Activated CD8-positive, alpha-beta memory T cell treated with anti-CD3 and anti-CD28 coated beads, Interleukin-2, amount 50 U/mL, for 48 hours (primary cell): ENCODE data around the gene AGBL2.
"Not testable (repeated sequence)": the region's sequence is repeated elsewhere in the genome, so short reads cannot be mapped to it uniquely, and the experiment has no call there.

Source experiments
- DNase-seq: peaks from one replicate; pipeline ENCODE4 v3.0.0-alpha.2; 2020

The AGBL2 gene

GRCh38 chr11:47688111-47688510 is 27.1 kb downstream of the AGBL2 start:
- no peak for DNase-seq

DNA sequence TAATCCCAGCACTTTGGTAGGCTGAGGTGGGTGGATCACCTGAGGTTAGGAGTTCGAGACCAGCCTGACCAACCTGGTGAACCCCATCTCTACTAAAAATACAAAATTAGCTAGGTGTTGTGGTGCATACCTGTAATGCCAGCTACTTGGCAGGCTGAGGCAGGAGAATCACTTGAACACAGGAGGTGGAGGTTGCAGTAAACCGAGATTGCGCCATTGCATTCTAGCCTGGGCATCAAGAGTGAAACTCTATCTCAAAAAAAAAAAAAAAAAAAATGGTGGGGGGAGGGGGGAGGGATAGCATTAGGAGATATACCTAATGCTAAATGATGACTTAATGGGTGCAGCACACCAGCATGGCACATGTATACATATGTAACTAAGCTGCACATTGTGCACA is 28.5 kb downstream of the AGBL2 start:
- DNase-seq: not testable (repeated sequence)

- DNase-seq: no peak
Measured at GRCh38 chr11:47686151-47686550, 29.0 kb downstream of the AGBL2 start.

GRCh38 chr11:47675851-47676250 is 39.3 kb downstream of the AGBL2 start:
- no peak for DNase-seq

GRCh38 chr11:47672283-47672730 is 42.9 kb downstream of the AGBL2 start:
- DNase-seq: no peak

GRCh38 chr11:47669856-47670255 is 45.3 kb downstream of the AGBL2 start:
- DNase-seq: no peak

DNA sequence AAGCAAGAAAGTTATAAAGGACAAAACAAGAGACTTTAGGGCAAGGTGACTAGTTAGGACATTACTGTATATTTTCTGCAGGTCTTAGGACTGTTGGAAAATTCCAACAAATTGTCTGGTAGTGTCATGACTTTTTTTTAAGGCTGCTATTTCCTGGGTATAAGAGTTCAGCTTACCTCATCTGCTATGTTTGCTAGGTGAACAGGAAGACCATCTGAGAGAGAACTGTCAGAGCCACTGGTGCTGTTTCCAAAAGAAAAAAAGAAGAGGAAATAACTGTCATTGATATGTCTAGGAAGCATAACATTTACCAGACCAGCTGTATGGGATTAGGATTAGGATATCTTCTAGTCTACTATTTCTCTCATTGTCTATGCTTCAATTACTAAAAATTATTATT is 46.5 kb downstream of the AGBL2 start:
- DNase-seq: no peak

GRCh38 chr11:47667555-47667954 is 47.6 kb downstream of the AGBL2 start:
- no peak for DNase-seq

DNA sequence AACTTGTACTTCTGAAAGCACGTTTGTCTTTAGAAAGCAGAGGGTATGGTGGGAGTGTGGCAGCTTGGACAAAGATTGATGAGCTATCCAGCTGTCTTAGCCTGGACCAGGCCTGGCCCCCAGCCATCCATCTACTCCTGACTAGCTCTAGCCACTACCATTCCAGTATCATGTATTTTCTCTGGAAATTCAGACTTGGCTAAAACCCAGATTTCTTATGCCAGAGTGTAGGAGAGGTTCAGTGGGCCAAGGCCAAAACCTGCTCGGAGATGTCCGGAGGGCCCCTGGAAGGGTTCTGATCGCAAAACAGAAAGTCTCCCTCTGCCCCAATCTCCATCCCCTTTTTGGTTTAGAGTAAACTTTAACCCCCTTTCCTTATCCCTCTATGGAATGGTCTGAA is 48.0 kb downstream of the AGBL2 start:
- no peak for DNase-seq

- not testable (repeated sequence) for DNase-seq
Measured at GRCh38 chr11:47664936-47665335, 50.2 kb downstream of the AGBL2 start.

DNA sequence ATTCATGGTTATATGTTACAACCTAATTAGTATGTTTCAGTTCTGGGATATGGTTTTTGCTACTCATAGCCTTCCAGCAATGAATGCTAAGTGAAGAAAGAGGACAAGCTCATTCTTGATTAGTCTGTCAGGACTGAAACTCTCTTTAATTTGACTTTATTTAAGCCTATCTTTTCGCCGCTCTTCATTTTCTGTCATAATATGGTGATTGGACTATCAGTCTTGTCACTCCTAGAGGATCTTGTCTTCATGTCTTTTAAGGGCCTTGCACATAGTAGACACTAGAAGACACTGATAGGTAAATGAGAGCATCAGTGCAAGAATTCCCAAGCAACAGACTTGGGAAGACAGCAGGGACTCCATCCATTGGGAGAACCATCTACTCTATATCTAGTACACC is 53.9 kb downstream of the AGBL2 start:
- DNase-seq: no peak

DNA sequence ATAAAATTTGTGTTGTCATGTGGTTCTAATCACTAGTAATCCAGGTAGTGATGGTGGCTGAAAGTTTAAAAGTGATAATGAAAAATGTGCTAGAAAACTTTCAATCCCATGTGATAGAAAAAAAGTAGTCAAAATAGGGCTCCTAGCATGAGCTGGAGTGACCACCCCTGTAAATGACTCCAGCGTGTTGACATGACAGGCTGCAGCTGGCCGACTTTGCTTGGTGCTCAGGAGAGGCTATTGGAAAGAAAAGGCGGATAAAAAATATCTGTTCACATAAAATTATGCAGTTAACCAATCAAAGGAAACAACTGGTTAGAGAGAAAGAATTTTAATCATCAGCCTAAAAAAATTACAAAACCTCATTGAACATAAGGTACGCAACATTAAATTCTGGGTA is 55.9 kb downstream of the AGBL2 start:
- no peak for DNase-seq

DNA sequence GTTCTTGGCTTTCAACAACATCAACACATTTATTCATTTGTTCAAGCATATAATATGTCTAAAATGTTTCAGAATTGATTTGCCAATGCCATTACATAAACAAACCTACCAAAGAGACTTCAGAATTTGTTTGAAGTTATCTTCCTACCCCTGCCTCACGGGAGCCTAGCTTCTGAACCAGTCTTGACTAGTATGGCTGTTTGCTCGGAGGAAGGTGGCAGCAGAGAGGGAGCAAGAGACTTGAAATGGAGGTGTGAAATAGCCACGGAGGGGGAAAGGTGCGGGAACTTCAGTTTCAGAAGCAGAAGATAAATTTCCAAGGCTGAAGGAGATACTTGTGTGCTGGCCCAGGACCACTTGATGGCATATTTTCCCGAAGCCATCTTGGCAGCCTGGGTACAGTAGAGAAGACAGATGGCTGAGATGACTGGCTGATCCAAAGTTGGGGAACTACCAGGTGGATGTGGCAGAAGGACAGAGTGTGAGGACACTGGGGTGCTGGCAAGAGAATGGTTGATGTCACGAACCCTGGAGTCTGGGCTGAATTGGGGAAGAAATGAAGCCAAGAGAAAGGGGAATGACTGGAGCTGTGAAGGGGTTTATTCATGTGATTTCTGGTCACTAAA is 58.8 kb downstream of the AGBL2 start:
- DNase-seq: no peak

DNA sequence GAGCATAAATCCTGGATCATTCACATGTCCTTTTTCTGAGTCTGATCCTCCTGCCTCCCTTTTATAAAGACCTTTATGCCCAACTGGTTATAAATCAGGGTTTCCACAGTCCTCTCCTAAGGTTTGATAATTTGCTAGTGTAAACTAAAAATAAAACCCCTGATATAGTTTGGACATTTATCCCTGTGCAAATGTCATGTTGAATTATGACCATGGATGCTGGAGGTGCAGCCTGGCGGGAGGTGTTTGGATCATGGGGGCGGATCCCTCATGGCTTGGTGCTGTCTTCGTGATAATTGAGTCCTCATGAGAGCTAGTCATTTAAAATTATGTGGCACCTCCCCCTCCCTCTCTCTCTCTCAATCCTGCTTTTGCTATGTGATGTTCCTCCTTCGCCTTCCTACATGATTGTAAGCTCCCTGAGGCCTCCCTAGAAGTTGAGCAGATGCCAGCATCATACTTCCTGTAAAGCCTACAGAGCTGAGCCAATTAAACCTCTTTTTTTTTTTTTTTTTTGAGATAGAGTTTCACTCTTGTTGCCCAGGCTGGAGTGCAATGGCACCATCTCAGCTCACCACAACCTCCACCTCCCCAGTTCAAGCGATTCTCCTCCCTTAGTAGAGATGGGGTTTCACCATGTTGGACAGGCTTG is 63.2 kb downstream of the AGBL2 start:
- no peak for DNase-seq

- no peak for DNase-seq
Measured at GRCh38 chr11:47649276-47649675, 65.9 kb downstream of the AGBL2 start.

- no peak for DNase-seq
Measured at GRCh38 chr11:47646019-47646418, 69.2 kb downstream of the AGBL2 start.

GRCh38 chr11:47645500-47645899 is 69.7 kb downstream of the AGBL2 start:
- DNase-seq: no peak

GRCh38 chr11:47642099-47642855 is 72.9 kb downstream of the AGBL2 start, which contains the start of gene MTCH2:
Gene MTCH2, minus strand, starts transcription at chr11:47642559. Its CDS starts 94 bp downstream, at chr11:47642465.
- peak; percentile 96 for DNase-seq

GRCh38 chr11:47641600-47642098 is 73.5 kb downstream of the AGBL2 start:
- DNase-seq: no peak

GRCh38 chr11:47640506-47640905 is 74.7 kb downstream of the AGBL2 start:
- DNase-seq: not testable (repeated sequence)

GRCh38 chr11:47636331-47636730 is 78.8 kb downstream of the AGBL2 start:
- DNase-seq: not testable (repeated sequence)

- DNase-seq: no peak
Measured at GRCh38 chr11:47631473-47631872, 83.7 kb downstream of the AGBL2 start.

DNA sequence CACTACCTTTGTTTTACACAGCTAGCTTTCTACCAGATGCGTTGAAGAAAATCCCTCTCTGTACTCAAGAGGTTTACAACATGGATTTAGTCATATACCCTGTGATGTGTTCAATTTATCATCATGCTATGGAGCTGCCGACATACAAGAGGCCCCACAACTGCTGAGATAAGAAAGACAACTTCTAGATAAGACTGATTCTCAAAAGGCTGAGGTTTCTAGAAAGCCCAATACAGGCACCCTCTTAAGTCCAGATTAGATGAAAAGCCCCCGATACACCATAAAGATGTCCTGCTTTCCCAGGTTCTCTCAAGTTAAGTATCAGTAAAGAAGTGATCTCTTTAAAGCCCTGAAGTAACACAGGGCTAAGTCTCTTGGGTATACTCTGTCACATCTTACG is 87.1 kb downstream of the AGBL2 start:
- DNase-seq: no peak

GRCh38 chr11:47626234-47626633 is 88.9 kb downstream of the AGBL2 start:
- DNase-seq: no peak
